ENCODE results near the gene DHRS4. TPM values are rescaled to one million over a fixed set of nuclear protein-coding genes. Genes with fewer than 3 reads are reported as not detected.

Gene DHRS4
- total and polyA plus RNA-seq, 2 of the 13 experiments (the other 11 are each of a cell fraction or from before 2014, with no cell fraction given): 23.9 to 45.1 TPM

- no peak for TF ChIP-seq ZHX1 (CRISPR knock-in tag; IDR thresholded peaks at IDR 0.05; ENCODE audit: low read depth)
- TF ChIP-seq THAP7 (CRISPR knock-in tag; IDR thresholded peaks at IDR 0.05): no peak
- no peak for TF ChIP-seq NFRKB (IDR thresholded peaks at IDR 0.05)
- peak; percentile 32 for TF ChIP-seq IKZF4 (CRISPR knock-in tag; IDR thresholded peaks at IDR 0.05; ENCODE audit: borderline replicate concordance, low read depth, not compliant biosample characterization)
- no peak for TF ChIP-seq ZMAT3 (CRISPR knock-in tag; conservative IDR thresholded peaks at IDR 0.05)
- TF ChIP-seq ZNF136 (CRISPR knock-in tag; IDR thresholded peaks at IDR 0.05; ENCODE audit: low read depth): 0 out of 2 replicates have a peak, but pooled peaks have one; percentile 69
- TF ChIP-seq PREB (CRISPR knock-in tag; IDR thresholded peaks at IDR 0.05): no peak
- no peak for TF ChIP-seq CCDC6 (CRISPR knock-in tag; IDR thresholded peaks at IDR 0.05)
- TF ChIP-seq ARHGAP35 (CRISPR knock-in tag; IDR thresholded peaks at IDR 0.05; ENCODE audit: borderline replicate concordance): 0 out of 2 replicates have a peak, but pooled peaks have one; percentile 48
- no peak for TF ChIP-seq GTF3A (CRISPR knock-in tag; conservative IDR thresholded peaks at IDR 0.05)
- no peak for TF ChIP-seq ZNF383 (CRISPR knock-in tag; IDR thresholded peaks at IDR 0.05; ENCODE audit: borderline replicate concordance)
- peak; percentile 25; the same call in 1 of the 2 replicates for TF ChIP-seq ZNF775 (CRISPR knock-in tag; IDR thresholded peaks at IDR 0.05; ENCODE audit: borderline replicate concordance)
- TF ChIP-seq ISX (CRISPR knock-in tag; conservative IDR thresholded peaks at IDR 0.05): peak; percentile 51; the same call in 1 of the 2 replicates
- TF ChIP-seq ZNF839 (CRISPR knock-in tag; IDR thresholded peaks at IDR 0.05; ENCODE audit: borderline replicate concordance): no peak
- TF ChIP-seq U2AF1 (optimal IDR thresholded peaks at IDR 0.05; ENCODE audit: low read depth, low read length): no peak
- TF ChIP-seq SP5 (CRISPR knock-in tag; IDR thresholded peaks at IDR 0.05; ENCODE audit: borderline replicate concordance, low read depth): peak; percentile 37; the same call in 1 of the 2 replicates
- TF ChIP-seq FOXA3 (CRISPR knock-in tag; IDR thresholded peaks at IDR 0.05): peak; percentile 73
- TF ChIP-seq NBN (conservative IDR thresholded peaks at IDR 0.05): no peak
- TF ChIP-seq ZNF792 (CRISPR knock-in tag; IDR thresholded peaks at IDR 0.05): peak; percentile 78; the same call in 1 of the 2 replicates
- no peak for TF ChIP-seq NR2F1 (CRISPR knock-in tag; IDR thresholded peaks at IDR 0.05)
- TF ChIP-seq AKAP8 (CRISPR knock-in tag; IDR thresholded peaks at IDR 0.05): no peak
- TF ChIP-seq FIP1L1 (IDR thresholded peaks at IDR 0.05; ENCODE audit: borderline replicate concordance, insufficient read depth, low read depth, low read length): no peak
- TF ChIP-seq GPN1 (CRISPR knock-in tag; IDR thresholded peaks at IDR 0.05; ENCODE audit: borderline replicate concordance): no peak
- TF ChIP-seq SAP130 (CRISPR knock-in tag; IDR thresholded peaks at IDR 0.05; ENCODE audit: low read depth): peak; percentile 73
- TF ChIP-seq ZNF569 (CRISPR knock-in tag; IDR thresholded peaks at IDR 0.05; ENCODE audit: borderline replicate concordance): 0 out of 2 replicates have a peak, but pooled peaks have one; percentile 74
- TF ChIP-seq PAX8 (CRISPR knock-in tag; IDR thresholded peaks at IDR 0.05; ENCODE audit: borderline replicate concordance): no peak
Observed at GRCh38 chr14:24013654-24014514, 60.3 kb downstream of the DHRS4 start (continued).
